Uterus (tissue), 4 donors: ENCODE results near the gene GGA2. TPM values are rescaled to one million over a fixed set of nuclear protein-coding genes. Genes with fewer than 3 reads are reported as not detected.

Experiments
- DNase-seq, 2 donors: peaks; one replicate each; pipeline ENCODE4 v3.0.0-alpha.2; 2019 to 2020
- H3K27ac ChIP-seq, 2 donors: fragments of 200-600 bp; sonication (generic); 1 replicate in 1 of 2; 2 replicates in 1 of 2; pipeline ENCODE4 v1.5.1; 2016 to 2018
- H3K27me3 ChIP-seq, 2 donors: fragments of 200-600 bp; sonication (generic); one replicate each; pipeline ENCODE4 v1.5.1; 2018 to 2019; ENCODE audit warnings: control low read depth in 1 of 2
- H3K36me3 ChIP-seq, 2 donors: fragments of 200-600 bp; sonication (generic); one replicate each; pipeline ENCODE4 v1.5.1; 2019; ENCODE audit warnings: control low read depth in 1 of 2
- H3K4me1 ChIP-seq, 2 donors: fragments of 200-600 bp; sonication (generic); one replicate each; pipeline ENCODE4 v1.5.1; 2018 to 2019; ENCODE audit warnings: control low read depth in 1 of 2
- H3K4me3 ChIP-seq, 2 donors: fragments of 200-600 bp; sonication (generic); 1 replicate in 1 of 2; 2 replicates in 1 of 2; pipeline ENCODE4 v1.5.1; 2018 to 2019; ENCODE audit warnings: mild to moderate bottlenecking in 1 of 2
- H3K9me3 ChIP-seq, 2 donors: fragments of 200-600 bp; sonication (generic); one replicate each; pipeline ENCODE4 v1.5.1; 2019; ENCODE audit warnings: control low read depth in 1 of 2
- CTCF ChIP-seq, 4 experiments: fragments of 200-600 bp in 2 of 4; fragments of 450-650 bp in 2 of 4; sonication (generic) in 2 of 4; IDR thresholded peaks; one replicate each; pipeline ENCODE4 v1.5.1; 2016 to 2019; ENCODE audit warnings: antibody characterized with exemption in 4 of 4, mild to moderate bottlenecking in 2 of 4, moderate library complexity in 1 of 4
- POLR2A ChIP-seq, 2 donors: fragments of 450-650 bp; IDR thresholded peaks; one replicate each; pipeline ENCODE4 v1.6.1; 2016; ENCODE audit warnings: antibody characterized with exemption in 2 of 2, mild to moderate bottlenecking in 1 of 2, moderate library complexity in 1 of 2
- intact Hi-C: fragments of 100-400 bp; cut with DNase I; formaldehyde crosslinking; loops from one replicate; pipeline ENCODE4 v1.15.1; 2023; ENCODE audit warnings: low total_unique reads
- total RNA-seq, 4 donors: library from RNA; depleted of rRNA in 3 of 4; stranded (reverse); fragments of >200 nt in 3 of 4; gene quantifications; one replicate each; pipeline versions ENCODE4 v1.1.0 to v1.2.4, GENCODE V29; 2014 to 2023
- donor health status: DM: yes; HTN: yes; CAD: no.

GGA2 gene
- total RNA-seq, 4 donors from 2014 or later, result 54.8 to 96.0 (median 72.7) TPM

- no peak overlapping the region for H3K4me3 ChIP-seq
- intact Hi-C loops, result no loop called here
- H3K27me3 ChIP-seq, result no peaks in the 10 kb centered on the region
- DNase-seq, result peak; percentile 55 to 62
- no peaks in the 10 kb centered on the region for H3K36me3 ChIP-seq
- H3K4me1 ChIP-seq, result no peaks in the 10 kb centered on the region
- no peak for TF ChIP-seq CTCF (IDR thresholded peaks at IDR 0.05)
- TF ChIP-seq POLR2A (IDR thresholded peaks at IDR 0.05), result no peak
- peak overlapping the region; percentile 74 to 77 for H3K27ac ChIP-seq
- H3K9me3 ChIP-seq, result no peaks in the 10 kb centered on the region
Observed at GRCh38 chr16:23496821-23497542, 13.3 kb downstream of the GGA2 start.

- no peak for DNase-seq
- Histone ChIP-seq H3K4me3 (no peak overlapping the region), H3K27ac (peak overlapping the region; percentile 74 to 77), H3K4me1 (no peaks in the 10 kb centered on the region), H3K9me3 (no peaks in the 10 kb centered on the region), H3K36me3 (no peaks in the 10 kb centered on the region), H3K27me3 (no peaks in the 10 kb centered on the region)
- intact Hi-C loops, result no loop called here
- no peak for TF ChIP-seq POLR2A (IDR thresholded peaks at IDR 0.05)
- TF ChIP-seq CTCF (IDR thresholded peaks at IDR 0.05), result no peak
Observed at GRCh38 chr16:23495671-23496070, 14.6 kb downstream of the GGA2 start.

- H3K27ac ChIP-seq, result no peak overlapping the region
- no peak for DNase-seq
- no peaks in the 10 kb centered on the region for H3K4me1 ChIP-seq
- H3K9me3 ChIP-seq, result no peaks in the 10 kb centered on the region
- no peak overlapping the region for H3K4me3 ChIP-seq
- H3K27me3 ChIP-seq, result no peaks in the 10 kb centered on the region
- intact Hi-C loops, result no loop called here
- H3K36me3 ChIP-seq, result no peaks in the 10 kb centered on the region
- TF ChIP-seq CTCF (IDR thresholded peaks at IDR 0.05) (no peak), POLR2A (IDR thresholded peaks at IDR 0.05) (no peak)
Observed at GRCh38 chr16:23494188-23494587, 16.1 kb downstream of the GGA2 start.

- H3K27ac ChIP-seq, result no peak overlapping the region
- TF ChIP-seq POLR2A (IDR thresholded peaks at IDR 0.05), result no peak
- TF ChIP-seq CTCF (IDR thresholded peaks at IDR 0.05), result no peak
- no peak for DNase-seq
- H3K4me1 ChIP-seq, result no peaks in the 10 kb centered on the region
- H3K9me3 ChIP-seq, result no peaks in the 10 kb centered on the region
- no peak overlapping the region for H3K4me3 ChIP-seq
- intact Hi-C loops, result no loop called here
- H3K27me3 ChIP-seq, result no peaks in the 10 kb centered on the region
- H3K36me3 ChIP-seq, result no peaks in the 10 kb centered on the region
Observed at GRCh38 chr16:23491490-23492391, 18.6 kb downstream of the GGA2 start.

- H3K4me3 ChIP-seq, result no peak overlapping the region
- intact Hi-C loops, result no loop called here
- no peaks in the 10 kb centered on the region for H3K9me3 ChIP-seq
- no peak overlapping the region for H3K27ac ChIP-seq
- H3K4me1 ChIP-seq, result no peaks in the 10 kb centered on the region
- no peaks in the 10 kb centered on the region for H3K27me3 ChIP-seq
- DNase-seq, result no peak
- H3K36me3 ChIP-seq, result no peaks in the 10 kb centered on the region
- TF ChIP-seq POLR2A (IDR thresholded peaks at IDR 0.05) (no peak), CTCF (IDR thresholded peaks at IDR 0.05) (no peak)
Observed at GRCh38 chr16:23486480-23486879, 23.8 kb downstream of the GGA2 start.
